Activated T-helper 2 cell treated with anti-CD3 and anti-CD28 coated beads, Interferon-gamma antibody, Interleukin-2, Interleukin-4, amounts not matched to agents 10 μg/mL and 5 μg/mL and 100 μg/mL, durations not matched to agents 14 hours and 24 hours and 36 hours (primary cell): ENCODE results near the gene HAUS7. TPM values are rescaled to one million over a fixed set of nuclear protein-coding genes. Genes with fewer than 3 reads are reported as not detected.

Experiments
- DNase-seq: peaks from one replicate; pipeline ENCODE4 v3.0.0; 2021; ENCODE audit warnings: low spot score
- H3K27ac Mint-ChIP-seq: one replicate; pipeline ENCODE4 v1.8.0; 2021; ENCODE audit warnings: mixed read lengths
- H3K27me3 Mint-ChIP-seq: one replicate; pipeline ENCODE4 v1.8.0; 2021; ENCODE audit warnings: low read depth, mixed read lengths
- H3K36me3 Mint-ChIP-seq: one replicate; pipeline ENCODE4 v1.8.0; 2021; ENCODE audit warnings: low read depth, mixed read lengths
- H3K4me1 Mint-ChIP-seq: one replicate; pipeline ENCODE4 v1.8.0; 2021; ENCODE audit warnings: low read depth, mixed read lengths
- H3K4me3 Mint-ChIP-seq: one replicate; pipeline ENCODE4 v1.8.0; 2021; ENCODE audit warnings: low read depth, mild to moderate bottlenecking, moderate library complexity, mixed read lengths
- H3K9me3 Mint-ChIP-seq: one replicate; pipeline ENCODE4 v1.8.0; 2021; ENCODE audit warnings: mixed read lengths
- intact Hi-C: fragments of 100-400 bp; cut with micrococcal nuclease; formaldehyde crosslinking; loops from one replicate; pipeline ENCODE4 v1.15.1; 2023
- total RNA-seq: library from RNA; stranded (reverse); gene quantifications from 2 replicates; pipeline ENCODE4 v1.2.3, GENCODE V29; 2022

HAUS7 gene
- total RNA-seq, 1 donor from 2014 or later = 62.0 TPM

- DNase-seq = no peak
- no peak overlapping the region for H3K27ac Mint-ChIP-seq
- no peaks in the 10 kb centered on the region for H3K4me1 Mint-ChIP-seq
- no peaks in the 10 kb centered on the region for H3K27me3 Mint-ChIP-seq
- H3K4me3 Mint-ChIP-seq = no peak overlapping the region
- intact Hi-C loops = no loop called here
- H3K36me3 Mint-ChIP-seq = no peaks in the 10 kb centered on the region
- H3K9me3 Mint-ChIP-seq = no peaks in the 10 kb centered on the region
Observed at GRCh38 chrX:153444333-153445011, 25.9 kb downstream of the HAUS7 start.

- H3K4me3 Mint-ChIP-seq = no peak overlapping the region
- H3K36me3 Mint-ChIP-seq = no peaks in the 10 kb centered on the region
- intact Hi-C loops = no loop called here
- H3K27ac Mint-ChIP-seq = no peak overlapping the region
- H3K4me1 Mint-ChIP-seq = no peaks in the 10 kb centered on the region
- H3K27me3 Mint-ChIP-seq = no peaks in the 10 kb centered on the region
- no peaks in the 10 kb centered on the region for H3K9me3 Mint-ChIP-seq
- DNase-seq = no peak
Observed at GRCh38 chrX:153443476-153444332, 26.7 kb downstream of the HAUS7 start.

- H3K36me3 Mint-ChIP-seq = no peaks in the 10 kb centered on the region
Observed at GRCh38 chrX:153442463-153442862, 27.9 kb downstream of the HAUS7 start.

GRCh38 chrX:153441981-153442380, 28.4 kb downstream of the HAUS7 start:
- intact Hi-C loops = no loop called here
- H3K4me3 Mint-ChIP-seq = no peak overlapping the region
- no peaks in the 10 kb centered on the region for H3K27me3 Mint-ChIP-seq
- H3K36me3 Mint-ChIP-seq = no peaks in the 10 kb centered on the region
- no peaks in the 10 kb centered on the region for H3K4me1 Mint-ChIP-seq
- H3K27ac Mint-ChIP-seq = no peak overlapping the region
- no peak for DNase-seq
- H3K9me3 Mint-ChIP-seq = no peaks in the 10 kb centered on the region

More at GRCh38 chrX:153442463-153442862, 27.9 kb downstream of the HAUS7 start:
- no peaks in the 10 kb centered on the region for H3K4me1 Mint-ChIP-seq
- no peaks in the 10 kb centered on the region for H3K27me3 Mint-ChIP-seq
- DNase-seq = no peak
- H3K27ac Mint-ChIP-seq = no peak overlapping the region
- H3K4me3 Mint-ChIP-seq = no peak overlapping the region
- no peaks in the 10 kb centered on the region for H3K9me3 Mint-ChIP-seq
- intact Hi-C loops = no loop called here

- DNase-seq = no peak
- H3K9me3 Mint-ChIP-seq = no peaks in the 10 kb centered on the region
- intact Hi-C loops = no loop called here
- no peak overlapping the region for H3K4me3 Mint-ChIP-seq
- H3K27me3 Mint-ChIP-seq = no peaks in the 10 kb centered on the region
- H3K4me1 Mint-ChIP-seq = no peaks in the 10 kb centered on the region
- no peaks in the 10 kb centered on the region for H3K36me3 Mint-ChIP-seq
- no peak overlapping the region for H3K27ac Mint-ChIP-seq
Observed at GRCh38 chrX:153441296-153441695, 29.1 kb downstream of the HAUS7 start.

- no peak for DNase-seq
- H3K4me1 Mint-ChIP-seq = no peaks in the 10 kb centered on the region
- no peak overlapping the region for H3K4me3 Mint-ChIP-seq
- intact Hi-C loops = no loop called here
- no peaks in the 10 kb centered on the region for H3K27me3 Mint-ChIP-seq
- H3K9me3 Mint-ChIP-seq = no peaks in the 10 kb centered on the region
- no peaks in the 10 kb centered on the region for H3K36me3 Mint-ChIP-seq
- H3K27ac Mint-ChIP-seq = no peak overlapping the region
Observed at GRCh38 chrX:153440556-153441135, 29.7 kb downstream of the HAUS7 start.

GRCh38 chrX:153439977-153440376, 30.4 kb downstream of the HAUS7 start:
- DNase-seq = no peak
- Mint-ChIP-seq H3K4me1 (no peaks in the 10 kb centered on the region), H3K27me3 (no peaks in the 10 kb centered on the region), H3K27ac (no peak overlapping the region), H3K36me3 (no peaks in the 10 kb centered on the region), H3K4me3 (no peak overlapping the region), H3K9me3 (no peaks in the 10 kb centered on the region)
- intact Hi-C loops = no loop called here

- DNase-seq = no peak
- intact Hi-C loops = no loop called here
- no peaks in the 10 kb centered on the region for H3K36me3 Mint-ChIP-seq
- no peaks in the 10 kb centered on the region for H3K27me3 Mint-ChIP-seq
- H3K27ac Mint-ChIP-seq = no peak overlapping the region
- no peaks in the 10 kb centered on the region for H3K4me1 Mint-ChIP-seq
- no peak overlapping the region for H3K4me3 Mint-ChIP-seq
- H3K9me3 Mint-ChIP-seq = no peaks in the 10 kb centered on the region
Observed at GRCh38 chrX:153438532-153438931, 31.8 kb downstream of the HAUS7 start.

- Mint-ChIP-seq H3K4me1 (no peaks in the 10 kb centered on the region), H3K9me3 (peaks cover under 1% of the 10 kb centered on the region), H3K4me3 (no peak overlapping the region), H3K36me3 (no peaks in the 10 kb centered on the region), H3K27me3 (no peaks in the 10 kb centered on the region), H3K27ac (no peak overlapping the region)
- intact Hi-C loops = no loop called here
- no peak for DNase-seq
Observed at GRCh38 chrX:153435845-153436244, 34.5 kb downstream of the HAUS7 start.

- Mint-ChIP-seq H3K4me3 (no peak overlapping the region), H3K36me3 (no peaks in the 10 kb centered on the region), H3K27ac (no peak overlapping the region), H3K4me1 (no peaks in the 10 kb centered on the region), H3K27me3 (no peaks in the 10 kb centered on the region), H3K9me3 (peaks cover 5% of the 10 kb centered on the region)
- no peak for DNase-seq
- intact Hi-C loops = no loop called here
Observed at GRCh38 chrX:153434801-153435200, 35.6 kb downstream of the HAUS7 start.

GRCh38 chrX:153433781-153434285, 36.5 kb downstream of the HAUS7 start:
- no peaks in the 10 kb centered on the region for H3K27me3 Mint-ChIP-seq
- no peaks in the 10 kb centered on the region for H3K4me1 Mint-ChIP-seq
- intact Hi-C loops = no loop called here
- H3K36me3 Mint-ChIP-seq = no peaks in the 10 kb centered on the region
- peaks cover 5% of the 10 kb centered on the region for H3K9me3 Mint-ChIP-seq
- DNase-seq = no peak
- H3K4me3 Mint-ChIP-seq = no peak overlapping the region
- no peak overlapping the region for H3K27ac Mint-ChIP-seq

- Mint-ChIP-seq H3K36me3 (no peaks in the 10 kb centered on the region), H3K9me3 (peaks cover 5% of the 10 kb centered on the region), H3K27ac (no peak overlapping the region), H3K27me3 (no peaks in the 10 kb centered on the region), H3K4me3 (no peak overlapping the region), H3K4me1 (no peaks in the 10 kb centered on the region)
- DNase-seq = no peak
- intact Hi-C loops = no loop called here
Observed at GRCh38 chrX:153433161-153433680, 37.2 kb downstream of the HAUS7 start.

GRCh38 chrX:153430796-153431195, 39.6 kb downstream of the HAUS7 start:
- Mint-ChIP-seq H3K4me3 (no peak overlapping the region), H3K27ac (no peak overlapping the region), H3K9me3 (peaks cover 5% of the 10 kb centered on the region), H3K36me3 (no peaks in the 10 kb centered on the region), H3K4me1 (no peaks in the 10 kb centered on the region), H3K27me3 (no peaks in the 10 kb centered on the region)
- intact Hi-C loops = no loop called here
- no peak for DNase-seq
